Skin of body (tissue), 2 donors: ENCODE results near the gene SHISA2. TPM values are rescaled to one million over a fixed set of nuclear protein-coding genes. Genes with fewer than 3 reads are reported as not detected.
"Not testable (repeated sequence)": the region's sequence is repeated elsewhere in the genome, so short reads cannot be mapped to it uniquely, and the experiment has no call there.

Experiments
- DNase-seq: peaks from one replicate; lab custom pipeline; 2025; lab: John Stamatoyannopoulos, UW
- total RNA-seq: library from RNA; depleted of rRNA; stranded (reverse); fragments of >200 nt; gene quantifications from one replicate; pipeline ENCODE4 v1.2.3, GENCODE V29; 2014

SHISA2 gene
- total RNA-seq = 38.3 TPM

DNA sequence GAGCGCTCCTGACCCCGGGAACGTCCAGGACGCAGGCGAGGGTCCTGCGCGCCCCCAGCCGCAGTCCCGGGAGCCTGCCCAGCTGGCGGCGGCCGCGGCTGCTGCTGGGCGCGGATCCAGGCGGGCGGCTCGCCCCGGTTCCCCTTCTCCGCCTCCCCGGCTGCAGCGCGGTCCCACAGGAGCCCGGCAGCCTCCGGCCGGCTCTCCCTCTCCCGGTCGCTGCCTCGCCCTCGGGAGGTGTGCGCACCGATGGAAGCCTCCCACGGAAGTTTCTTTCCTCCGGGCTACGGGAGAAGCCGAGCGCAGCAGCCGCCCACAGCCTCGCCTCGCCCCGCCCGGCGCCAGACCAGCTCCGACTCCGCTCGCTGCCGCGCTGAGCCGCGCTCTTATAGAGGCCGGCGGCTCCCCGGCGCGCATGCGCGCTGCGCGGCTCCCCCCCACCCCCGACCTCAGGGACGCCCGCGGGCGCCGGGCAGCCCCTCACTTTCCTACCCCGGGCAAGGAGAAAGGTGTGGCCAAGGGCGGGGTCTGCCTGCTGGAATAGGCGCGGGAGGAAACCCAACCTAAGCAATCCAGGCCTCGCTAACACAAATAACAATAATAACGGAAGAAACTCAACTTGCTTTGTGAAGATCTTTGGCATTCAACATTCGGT, at the start of gene SHISA2:
TSS of gene SHISA2 (minus strand) at position 360 of the 655 bp plus-strand sequence. CDS start 1,041 bp downstream, outside the sequence.
- peak; percentile 12 for DNase-seq

GRCh38 chr13:26095846-26096610, 44.2 kb upstream of the SHISA2 start:
- DNase-seq = no peak

DNA sequence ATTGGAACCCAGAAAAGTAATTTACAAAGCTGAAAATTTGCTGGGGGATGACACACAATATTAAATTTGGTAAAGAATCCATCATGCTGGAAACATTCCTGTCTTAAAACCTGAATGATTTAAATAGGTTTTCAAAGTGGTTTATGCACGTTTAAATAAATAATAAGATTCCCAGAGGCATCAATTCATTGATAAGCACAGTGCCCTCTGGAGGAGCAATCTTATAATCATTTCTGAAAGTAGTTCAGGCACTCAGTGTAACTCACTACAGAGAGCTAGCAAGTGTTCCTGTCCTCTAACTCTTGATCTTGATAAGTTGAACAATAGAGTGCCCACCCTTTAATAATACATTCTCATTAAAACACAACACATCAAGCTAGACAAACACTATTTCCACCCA, 43.5 kb upstream of the SHISA2 start:
- no peak for DNase-seq

DNA sequence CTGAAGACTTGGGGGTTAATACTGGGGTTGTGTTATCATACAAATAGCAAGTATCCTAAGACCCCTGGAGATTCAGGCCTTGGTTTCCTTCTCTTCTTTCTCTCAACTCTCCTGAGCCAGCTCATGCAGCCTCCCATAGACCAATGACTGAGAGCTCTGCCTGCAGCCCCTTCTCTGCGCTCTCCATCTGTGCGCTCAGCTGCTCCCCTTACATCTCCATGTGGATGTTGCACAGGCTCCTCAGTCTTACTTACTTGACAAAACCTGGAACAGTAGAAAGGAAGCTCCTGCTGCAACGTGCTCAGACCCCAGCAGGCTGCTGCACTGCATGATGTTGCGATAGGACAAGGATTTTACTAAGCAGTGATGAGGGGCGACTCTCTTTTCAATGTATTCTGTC, 25.0 kb upstream of the SHISA2 start:
- not testable (repeated sequence) for DNase-seq

GRCh38 chr13:26075498-26075897, 23.7 kb upstream of the SHISA2 start:
- DNase-seq = no peak

DNA sequence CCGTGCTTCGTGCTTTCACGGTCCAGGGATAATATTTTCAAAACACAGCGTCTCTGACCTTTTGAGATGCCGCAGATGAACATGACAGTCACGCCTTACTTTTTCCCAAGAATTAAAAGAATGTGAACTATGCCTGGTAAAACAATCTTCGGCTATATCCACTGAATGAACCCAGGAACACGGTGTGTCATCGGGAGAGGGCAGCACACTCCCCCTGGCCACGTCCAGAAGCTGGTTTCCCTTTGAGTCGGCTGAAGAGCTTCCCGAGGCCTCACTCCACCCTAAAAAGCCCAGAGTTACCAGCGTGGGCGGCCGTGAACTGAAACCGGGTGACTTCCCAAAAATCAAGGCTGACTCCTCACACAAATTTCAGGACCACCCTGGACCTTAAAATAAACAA, 22.9 kb upstream of the SHISA2 start:
- DNase-seq = no peak

DNA sequence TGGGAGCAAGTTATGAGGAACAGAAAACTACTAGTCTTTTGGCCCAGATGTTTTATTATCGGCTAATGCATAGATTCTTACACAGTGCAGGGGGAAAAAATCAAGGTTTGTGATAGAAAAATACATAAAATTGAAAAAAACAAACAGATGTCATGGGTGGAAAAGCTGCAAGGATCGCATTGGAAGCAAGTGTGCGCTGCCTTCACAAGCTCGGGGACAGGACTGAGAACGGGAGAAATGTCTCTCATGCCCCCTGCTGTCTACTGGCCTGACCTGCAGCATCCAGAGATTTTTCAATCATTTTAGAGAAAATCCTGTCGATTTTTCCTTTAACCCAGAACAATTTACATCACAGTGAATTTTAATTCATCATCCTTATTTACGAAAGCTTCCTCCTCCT, 20.5 kb upstream of the SHISA2 start:
- DNase-seq = not testable (repeated sequence)

- no peak for DNase-seq
Observed at GRCh38 chr13:26071691-26072090, 19.9 kb upstream of the SHISA2 start.

DNA sequence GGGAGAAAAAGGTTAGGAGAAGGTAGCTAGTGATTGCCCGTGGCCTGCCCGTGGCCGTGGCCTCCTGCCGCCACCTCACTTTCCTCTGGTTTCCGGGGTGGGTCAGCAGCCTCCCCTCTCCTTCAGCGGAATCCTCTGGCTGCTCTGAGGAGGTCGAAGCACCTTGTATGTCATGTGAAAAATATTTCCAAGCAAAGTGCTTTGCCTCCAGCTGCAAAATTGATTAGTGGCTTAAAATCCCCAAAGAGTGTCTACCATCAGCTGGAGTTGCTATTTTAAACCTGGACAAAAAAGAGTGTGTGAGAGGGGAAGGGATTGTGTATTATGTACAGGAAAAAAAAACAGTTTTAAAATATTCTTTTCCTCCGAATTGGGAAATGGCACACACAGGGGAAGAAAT, 17.8 kb upstream of the SHISA2 start:
- not testable (repeated sequence) for DNase-seq

- DNase-seq = not testable (repeated sequence)
Observed at GRCh38 chr13:26068372-26068771, 16.6 kb upstream of the SHISA2 start.

GRCh38 chr13:26067601-26068000, 15.8 kb upstream of the SHISA2 start:
- no peak for DNase-seq

GRCh38 chr13:26066492-26066891, 14.7 kb upstream of the SHISA2 start:
- DNase-seq = not testable (repeated sequence)

DNA sequence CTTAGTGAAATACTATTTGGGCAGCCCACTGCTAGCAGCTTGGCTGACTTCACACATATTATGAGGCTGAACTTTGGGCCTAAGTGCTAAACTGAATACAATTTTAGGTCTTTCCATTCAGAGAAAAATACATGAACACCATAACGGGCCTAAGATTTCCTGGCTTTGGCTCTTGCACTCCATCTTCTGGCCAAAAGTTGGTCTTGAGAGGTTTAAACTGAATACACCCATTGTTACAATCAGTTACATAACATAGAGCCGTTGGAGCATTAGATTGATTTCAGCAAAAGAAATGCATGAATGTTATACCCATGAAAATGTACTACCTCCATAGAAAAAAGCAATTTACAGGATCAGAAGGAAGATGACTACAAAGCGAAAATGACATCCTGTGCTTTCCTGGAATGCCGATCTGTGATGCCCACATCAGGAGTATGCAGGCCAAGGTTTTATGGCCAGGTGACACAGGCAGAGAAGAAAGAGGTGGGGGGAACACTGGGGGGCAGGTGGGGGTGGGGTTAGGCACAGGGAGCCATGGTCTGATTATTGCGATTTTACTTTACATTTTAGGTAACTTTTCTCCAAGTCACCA, 11.1 kb upstream of the SHISA2 start:
- DNase-seq = peak; percentile 61

DNA sequence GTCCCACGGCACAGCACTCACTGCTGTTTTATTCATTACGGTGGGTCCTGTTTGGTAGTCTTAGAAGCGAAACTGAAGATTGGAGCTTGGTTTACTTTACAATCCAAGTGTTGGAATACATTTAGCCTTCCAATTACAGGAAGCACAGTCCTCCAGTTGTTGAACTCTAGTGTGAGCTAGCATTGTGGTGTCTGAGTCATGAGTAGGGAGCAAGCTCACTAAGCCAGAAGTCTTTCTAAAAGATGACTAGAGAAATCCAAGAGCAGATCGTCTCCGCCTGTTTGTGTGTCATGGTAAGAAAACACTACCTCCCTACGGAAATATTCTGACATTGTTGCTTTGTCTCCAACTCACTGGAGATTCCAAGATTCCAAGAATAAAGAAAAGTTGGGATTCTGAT, 10.1 kb upstream of the SHISA2 start:
- no peak for DNase-seq

- DNase-seq = no peak
Observed at GRCh38 chr13:26061256-26061655, 9.4 kb upstream of the SHISA2 start.

- DNase-seq = no peak
Observed at GRCh38 chr13:26060357-26060756, 8.5 kb upstream of the SHISA2 start.

DNA sequence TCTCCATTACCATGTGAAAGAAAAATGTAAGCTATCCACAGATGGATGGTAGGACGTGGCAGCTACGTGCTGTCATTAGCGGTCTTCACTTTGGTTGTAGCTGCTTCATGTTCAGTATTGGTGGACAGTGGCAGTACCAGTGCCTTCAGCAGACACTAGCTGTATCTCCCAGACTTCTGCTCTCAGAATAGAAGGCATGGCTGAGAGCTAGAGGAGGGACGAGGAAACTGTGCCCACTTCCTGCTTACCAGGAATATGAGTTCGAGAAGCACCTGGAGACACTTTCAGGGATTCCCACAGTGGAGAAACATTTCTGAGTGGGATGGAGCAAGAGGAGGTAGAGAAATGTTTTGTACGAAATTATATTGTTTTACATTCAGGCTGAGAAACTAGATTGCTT, 6.9 kb upstream of the SHISA2 start:
- DNase-seq = no peak

DNA sequence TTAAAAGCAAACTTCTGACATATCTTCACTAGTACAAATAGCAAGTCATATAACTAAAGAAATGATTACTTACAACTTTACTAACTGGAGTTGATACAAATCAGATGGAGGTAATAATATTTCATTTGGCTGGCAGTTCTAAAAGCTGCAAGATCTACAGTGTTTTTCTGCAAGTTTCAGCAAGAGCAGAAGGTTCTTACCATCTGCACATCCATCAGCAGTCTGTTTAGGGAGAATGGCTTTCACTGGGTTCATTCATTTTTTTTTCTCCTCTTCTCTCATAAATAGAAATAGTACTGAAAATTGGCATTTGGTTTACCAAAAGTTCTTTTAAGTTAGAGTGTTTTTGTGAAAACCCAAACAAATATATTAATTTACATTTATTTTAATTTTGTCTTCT, 3.1 kb upstream of the SHISA2 start:
- no peak for DNase-seq

GRCh38 chr13:26053418-26053980, 1.7 kb upstream of the SHISA2 start:
- no peak for DNase-seq

GRCh38 chr13:26052337-26052736, 521 bp upstream of the SHISA2 start:
- no peak for DNase-seq

DNA sequence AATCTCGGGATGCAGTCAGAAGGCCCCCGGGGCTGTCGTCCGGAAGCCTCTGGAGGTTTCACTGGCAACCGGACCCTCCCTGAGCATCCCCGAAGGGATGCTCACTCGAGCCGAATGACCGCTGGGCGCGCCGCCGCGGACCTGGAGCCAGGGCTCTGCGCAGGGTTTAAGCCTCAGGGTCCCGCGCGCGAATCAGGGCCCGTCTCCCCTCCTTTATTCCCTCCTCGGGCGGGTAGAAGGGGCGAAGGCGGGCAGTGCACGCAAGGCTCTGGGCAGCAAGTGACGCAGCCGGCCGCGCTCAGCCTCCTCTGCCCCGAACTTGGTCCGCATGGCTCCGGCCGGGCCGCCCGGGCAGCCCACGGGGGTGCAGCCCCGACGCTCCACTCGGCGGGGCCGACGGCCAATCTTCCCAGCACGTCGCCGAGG, 572 bp downstream of the SHISA2 start:
- no peak for DNase-seq

- no peak for DNase-seq
Observed at GRCh38 chr13:26050568-26051230, 1.1 kb downstream of the SHISA2 start.
